Measurements from ENCODE around the gene SPTBN5.

The SPTBN5 gene

GRCh38 chr15:41822957-41823356 is 70.9 kb downstream of the SPTBN5 start:
- no peak for DNase-seq

GRCh38 chr15:41822471-41822870 is 71.4 kb downstream of the SPTBN5 start:
- no peak for DNase-seq

GRCh38 chr15:41821831-41822230 is 72.0 kb downstream of the SPTBN5 start:
- DNase-seq, result no peak

GRCh38 chr15:41820791-41821423 is 72.9 kb downstream of the SPTBN5 start:
- no peak for DNase-seq

- no peak for DNase-seq
Measured at GRCh38 chr15:41819455-41820050, 74.3 kb downstream of the SPTBN5 start.

GRCh38 chr15:41817781-41818180 is 76.1 kb downstream of the SPTBN5 start:
- no peak for DNase-seq

GRCh38 chr15:41817327-41817726 is 76.5 kb downstream of the SPTBN5 start:
- DNase-seq, result no peak

- DNase-seq, result no peak
Measured at GRCh38 chr15:41816788-41817187, 77.1 kb downstream of the SPTBN5 start.

GRCh38 chr15:41814534-41814933 is 79.3 kb downstream of the SPTBN5 start:
- DNase-seq, result no peak

- DNase-seq, result no peak
Measured at GRCh38 chr15:41813426-41813825, 80.4 kb downstream of the SPTBN5 start.

- no peak for DNase-seq
Measured at GRCh38 chr15:41812820-41813375, 81.0 kb downstream of the SPTBN5 start.

- peak; percentile 68 to 70 for DNase-seq
Measured at GRCh38 chr15:41811432-41812195, 82.2 kb downstream of the SPTBN5 start.

GRCh38 chr15:41810651-41811431 is 83.0 kb downstream of the SPTBN5 start:
- no peak for DNase-seq

GRCh38 chr15:41809526-41810220 is 84.2 kb downstream of the SPTBN5 start:
- DNase-seq, result no peak

GRCh38 chr15:41809121-41809520 is 84.7 kb downstream of the SPTBN5 start:
- DNase-seq, result no peak

GRCh38 chr15:41806291-41807181 is 87.3 kb downstream of the SPTBN5 start:
- no peak for DNase-seq

GRCh38 chr15:41805711-41806110 is 88.1 kb downstream of the SPTBN5 start:
- no peak for DNase-seq

- no peak for DNase-seq
Measured at GRCh38 chr15:41804916-41805666, 88.8 kb downstream of the SPTBN5 start.

- no peak for DNase-seq
Measured at GRCh38 chr15:41804361-41804760, 89.5 kb downstream of the SPTBN5 start.

- no peak for DNase-seq
Measured at GRCh38 chr15:41801850-41802455, 91.9 kb downstream of the SPTBN5 start.

All from SHP77 (cell line).